ENCODE measurements around the gene EPS15. TPM values are rescaled to one million over a fixed set of nuclear protein-coding genes. Genes with fewer than 3 reads are reported as not detected.

The EPS15 gene
- total RNA-seq, 1 experiment from 2014 or later = 31.7 TPM

- DNase-seq (ENCODE audit: low read depth in 1 of 2, low spot score in 2 of 2) = no peak
- Histone ChIP-seq H3K27ac (no peak overlapping the region), H3K36me3 (no peaks in the 10 kb centered on the region), H3K4me3 (no peak overlapping the region), H3K4me1 (replicated peaks) (peaks cover 6% of the 10 kb centered on the region; the same call in 1 of the 2 replicates), H3K9me3 (replicated peaks) (no peaks in the 10 kb centered on the region), H3K27me3 (replicated peaks) (peaks cover 32% of the 10 kb centered on the region)
These were observed 174.3 kb downstream of the EPS15 start for GRCh38 chr1:51344602-51345299.

DNA sequence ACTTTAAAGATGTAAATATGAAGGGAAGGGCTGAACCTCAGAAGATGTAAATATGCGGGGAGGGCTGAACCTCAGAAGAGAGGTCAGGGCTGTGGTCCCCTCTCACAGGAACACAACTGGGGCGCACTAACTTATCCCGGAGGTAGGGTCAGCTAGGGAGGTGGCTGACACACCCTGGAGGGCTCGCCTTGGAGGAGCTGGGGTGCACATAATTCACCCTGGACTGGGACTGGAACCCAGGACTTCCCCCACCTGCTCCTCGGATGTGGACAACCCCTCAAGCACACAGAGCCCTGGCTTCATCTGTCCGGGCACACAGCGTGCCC is 174.8 kb downstream of the EPS15 start:
- Histone ChIP-seq H3K9me3 (replicated peaks) (no peaks in the 10 kb centered on the region), H3K4me1 (replicated peaks) (peaks cover 6% of the 10 kb centered on the region; the same call in 1 of the 2 replicates), H3K36me3 (no peaks in the 10 kb centered on the region), H3K27ac (no peak overlapping the region), H3K27me3 (replicated peaks) (peaks cover 32% of the 10 kb centered on the region), H3K4me3 (no peak overlapping the region)
- no peak for DNase-seq (ENCODE audit: low read depth in 1 of 2, low spot score in 2 of 2)

DNA sequence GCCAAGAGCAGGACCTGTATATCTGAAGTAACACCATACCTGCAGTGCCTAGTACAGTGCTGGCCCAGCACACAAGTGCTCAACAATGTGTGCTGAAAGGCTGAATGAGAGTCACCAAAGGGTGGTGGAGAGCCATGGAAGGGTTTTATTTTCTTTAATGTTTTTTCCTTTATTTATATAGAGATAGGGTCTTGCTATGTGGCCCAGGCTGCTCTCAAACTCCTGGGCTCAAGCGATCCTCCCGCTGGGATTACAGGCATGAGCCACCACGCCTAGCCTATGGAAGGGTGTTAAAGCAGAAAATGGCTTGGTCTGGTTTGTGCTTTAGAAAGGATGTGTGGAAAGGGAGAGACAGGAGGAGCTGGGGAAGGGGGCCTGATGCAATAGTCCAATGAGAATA is 175.4 kb downstream of the EPS15 start:
- DNase-seq (ENCODE audit: low read depth in 1 of 2, low spot score in 2 of 2) = no peak
- peaks cover 6% of the 10 kb centered on the region; the same call in 1 of the 2 replicates for H3K4me1 ChIP-seq (replicated peaks)
- H3K36me3 ChIP-seq = no peaks in the 10 kb centered on the region
- no peaks in the 10 kb centered on the region for H3K9me3 ChIP-seq (replicated peaks)
- no peak overlapping the region for H3K4me3 ChIP-seq
- no peak overlapping the region for H3K27ac ChIP-seq
- H3K27me3 ChIP-seq (replicated peaks) = peaks cover 32% of the 10 kb centered on the region

- H3K27ac ChIP-seq = no peak overlapping the region
- H3K4me1 ChIP-seq (replicated peaks) = peaks cover 6% of the 10 kb centered on the region; the same call in 1 of the 2 replicates
- peaks cover 32% of the 10 kb centered on the region for H3K27me3 ChIP-seq (replicated peaks)
- H3K36me3 ChIP-seq = no peaks in the 10 kb centered on the region
- no peaks in the 10 kb centered on the region for H3K9me3 ChIP-seq (replicated peaks)
- no peak overlapping the region for H3K4me3 ChIP-seq
- DNase-seq (ENCODE audit: low read depth in 1 of 2, low spot score in 2 of 2) = no peak
These were observed 176.4 kb downstream of the EPS15 start for GRCh38 chr1:51342591-51343206.

- Histone ChIP-seq H3K27ac (no peak overlapping the region), H3K4me3 (no peak overlapping the region), H3K36me3 (no peaks in the 10 kb centered on the region), H3K27me3 (replicated peaks) (peaks cover 25% of the 10 kb centered on the region), H3K4me1 (replicated peaks) (peaks cover 6% of the 10 kb centered on the region; the same call in 1 of the 2 replicates), H3K9me3 (replicated peaks) (no peaks in the 10 kb centered on the region)
- DNase-seq (ENCODE audit: low read depth in 1 of 2, low spot score in 2 of 2) = no peak
These were observed 177.1 kb downstream of the EPS15 start for GRCh38 chr1:51341876-51342496.

- H3K4me1 ChIP-seq (replicated peaks) = peaks cover 6% of the 10 kb centered on the region; the same call in 1 of the 2 replicates
These were observed 178.7 kb downstream of the EPS15 start for GRCh38 chr1:51340380-51340779.

GRCh38 chr1:51336711-51337110 is 182.4 kb downstream of the EPS15 start:
- Histone ChIP-seq H3K27me3 (replicated peaks) (no peaks in the 10 kb centered on the region), H3K4me1 (replicated peaks) (peaks cover 2% of the 10 kb centered on the region), H3K27ac (no peak overlapping the region), H3K36me3 (no peaks in the 10 kb centered on the region), H3K4me3 (no peak overlapping the region), H3K9me3 (replicated peaks) (no peaks in the 10 kb centered on the region)
- DNase-seq (ENCODE audit: low read depth in 1 of 2, low spot score in 2 of 2) = no peak

More at GRCh38 chr1:51340380-51340779, 178.7 kb downstream of the EPS15 start:
- Histone ChIP-seq H3K9me3 (replicated peaks) (no peaks in the 10 kb centered on the region), H3K27me3 (replicated peaks) (peaks cover 18% of the 10 kb centered on the region), H3K27ac (no peak overlapping the region), H3K36me3 (no peaks in the 10 kb centered on the region), H3K4me3 (no peak overlapping the region)
- no peak for DNase-seq (ENCODE audit: low read depth in 1 of 2, low spot score in 2 of 2)

DNA sequence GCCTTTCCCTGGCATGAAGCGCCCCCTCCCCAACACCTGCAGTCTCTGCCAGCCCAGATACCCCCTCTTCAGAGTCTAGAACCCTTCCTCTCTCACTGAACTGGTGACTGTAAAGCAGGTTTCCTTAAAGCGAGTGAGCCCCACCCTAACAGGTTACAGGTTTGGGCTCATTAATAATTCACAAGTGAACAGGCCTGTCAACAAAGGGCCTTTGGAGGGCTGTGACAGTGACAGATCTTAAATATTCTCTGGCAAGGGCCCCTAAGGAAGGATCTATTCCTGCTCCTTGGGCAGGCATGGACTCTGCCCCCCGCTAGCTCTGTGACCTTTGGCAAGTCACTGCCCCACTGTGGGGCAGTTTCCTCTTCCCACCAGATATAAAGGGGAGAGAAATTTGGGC is 183.1 kb downstream of the EPS15 start:
- H3K27ac ChIP-seq = no peak overlapping the region
- no peaks in the 10 kb centered on the region for H3K36me3 ChIP-seq
- no peak for DNase-seq (ENCODE audit: low read depth in 1 of 2, low spot score in 2 of 2)
- H3K4me1 ChIP-seq (replicated peaks) = peaks cover 9% of the 10 kb centered on the region
- no peak overlapping the region for H3K4me3 ChIP-seq
- H3K27me3 ChIP-seq (replicated peaks) = no peaks in the 10 kb centered on the region
- H3K9me3 ChIP-seq (replicated peaks) = no peaks in the 10 kb centered on the region

DNA sequence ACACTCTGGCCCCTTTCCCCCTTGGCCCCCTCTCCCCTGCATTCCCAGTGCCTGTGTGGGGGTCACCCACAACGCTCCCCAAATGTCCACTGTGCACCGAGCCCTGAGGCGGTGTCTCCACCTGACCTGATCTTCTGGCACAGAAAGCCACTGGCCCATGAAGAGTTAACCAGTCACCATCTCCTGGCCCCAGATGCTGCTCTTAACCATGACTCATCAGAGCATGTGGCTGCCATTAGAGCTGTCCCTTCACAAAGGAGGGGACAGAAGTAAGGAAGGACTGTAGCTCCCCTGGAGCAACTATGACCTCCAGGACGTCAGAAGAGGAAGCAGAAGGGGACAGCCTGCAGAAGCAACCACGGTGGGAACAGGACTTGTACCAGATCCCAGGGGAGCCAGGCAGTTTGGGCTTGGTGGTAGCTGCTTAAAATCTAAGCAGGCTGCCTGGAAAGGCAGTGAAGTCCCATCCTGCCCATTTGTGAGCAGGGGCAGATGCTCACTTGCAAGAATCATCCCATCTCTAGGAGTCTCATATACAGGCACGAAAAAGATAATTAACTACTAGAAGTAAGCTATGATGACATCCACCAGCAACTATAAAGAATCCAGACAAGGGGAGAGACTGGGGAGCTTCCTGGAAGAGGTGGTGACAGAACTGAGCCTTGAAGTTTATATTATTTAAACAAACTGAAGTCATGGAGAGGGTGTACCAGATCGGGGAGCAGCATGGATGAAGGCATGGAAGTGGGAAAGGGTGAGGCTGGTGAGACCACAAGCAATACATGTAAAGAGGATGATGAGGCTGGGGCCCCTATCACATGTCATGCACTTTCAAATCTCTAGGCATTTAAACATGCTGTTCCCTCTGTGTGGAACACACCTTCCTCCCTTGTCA is 187.6 kb downstream of the EPS15 start:
- peak; percentile 56 to 63 for DNase-seq (ENCODE audit: low read depth in 1 of 2, low spot score in 2 of 2)
- H3K27ac ChIP-seq = no peak overlapping the region
- peaks cover 15% of the 10 kb centered on the region for H3K4me1 ChIP-seq (replicated peaks)
- no peaks in the 10 kb centered on the region for H3K27me3 ChIP-seq (replicated peaks)
- H3K9me3 ChIP-seq (replicated peaks) = no peaks in the 10 kb centered on the region
- no peaks in the 10 kb centered on the region for H3K36me3 ChIP-seq
- H3K4me3 ChIP-seq = no peak overlapping the region

DNA sequence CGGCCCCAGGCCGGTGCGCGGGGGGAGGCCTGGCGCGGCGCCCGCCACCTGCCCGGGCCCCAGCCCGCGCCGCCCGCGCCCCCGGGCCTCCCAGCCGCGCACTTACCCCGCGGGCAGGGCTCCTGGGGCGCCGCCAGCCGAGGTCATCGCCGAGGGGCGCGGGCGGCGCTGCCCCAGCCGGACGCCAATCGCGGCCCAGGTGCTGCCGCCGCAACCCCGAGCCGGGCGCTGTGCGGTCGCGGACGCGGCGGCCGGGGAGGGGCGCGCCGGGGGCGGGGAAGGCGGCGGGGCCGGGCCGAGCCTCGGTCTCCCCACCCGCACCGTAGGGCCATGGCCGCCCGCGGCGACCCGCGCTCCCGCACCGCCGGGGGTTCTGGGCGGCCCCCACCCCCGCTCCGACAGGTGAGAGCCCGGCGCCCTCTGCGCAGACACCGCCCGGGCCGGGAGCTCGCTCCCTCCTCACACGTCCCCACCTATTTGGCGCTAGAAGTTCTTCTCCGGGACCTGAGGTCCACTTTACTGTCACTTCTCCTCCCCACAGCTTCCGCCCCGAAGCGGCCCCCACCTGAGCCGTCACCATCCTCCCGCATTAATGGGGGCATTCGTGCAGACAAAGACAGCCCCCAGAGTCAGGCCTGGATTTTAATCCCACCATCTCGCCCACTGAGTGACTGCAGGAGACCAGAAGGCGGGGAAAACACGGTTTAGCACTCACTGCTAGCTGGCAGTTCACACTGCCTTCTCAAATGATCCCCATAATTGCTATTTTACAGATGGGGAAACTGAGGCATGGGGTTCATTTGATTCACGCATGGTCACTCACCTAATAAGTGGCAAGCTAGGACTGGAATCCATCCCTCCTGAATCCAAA is 188.5 kb downstream of the EPS15 start, which contains the start of gene TTC39A:
Gene TTC39A (minus strand): TSS at position 232 of the 871 bp plus-strand sequence. CDS start 85 bp downstream, at position 147.
- Histone ChIP-seq H3K4me3 (peak within 1 kb of the TSS; percentile 29), H3K9me3 (replicated peaks) (no peaks in the 10 kb centered on the region), H3K27me3 (replicated peaks) (no peaks in the 10 kb centered on the region), H3K27ac (no peak within 1 kb of the TSS), H3K36me3 (no peaks in the 10 kb centered on the region), H3K4me1 (replicated peaks) (peaks cover 15% of the 10 kb centered on the region)
- no peak for DNase-seq (ENCODE audit: low read depth in 1 of 2, low spot score in 2 of 2)

DNA sequence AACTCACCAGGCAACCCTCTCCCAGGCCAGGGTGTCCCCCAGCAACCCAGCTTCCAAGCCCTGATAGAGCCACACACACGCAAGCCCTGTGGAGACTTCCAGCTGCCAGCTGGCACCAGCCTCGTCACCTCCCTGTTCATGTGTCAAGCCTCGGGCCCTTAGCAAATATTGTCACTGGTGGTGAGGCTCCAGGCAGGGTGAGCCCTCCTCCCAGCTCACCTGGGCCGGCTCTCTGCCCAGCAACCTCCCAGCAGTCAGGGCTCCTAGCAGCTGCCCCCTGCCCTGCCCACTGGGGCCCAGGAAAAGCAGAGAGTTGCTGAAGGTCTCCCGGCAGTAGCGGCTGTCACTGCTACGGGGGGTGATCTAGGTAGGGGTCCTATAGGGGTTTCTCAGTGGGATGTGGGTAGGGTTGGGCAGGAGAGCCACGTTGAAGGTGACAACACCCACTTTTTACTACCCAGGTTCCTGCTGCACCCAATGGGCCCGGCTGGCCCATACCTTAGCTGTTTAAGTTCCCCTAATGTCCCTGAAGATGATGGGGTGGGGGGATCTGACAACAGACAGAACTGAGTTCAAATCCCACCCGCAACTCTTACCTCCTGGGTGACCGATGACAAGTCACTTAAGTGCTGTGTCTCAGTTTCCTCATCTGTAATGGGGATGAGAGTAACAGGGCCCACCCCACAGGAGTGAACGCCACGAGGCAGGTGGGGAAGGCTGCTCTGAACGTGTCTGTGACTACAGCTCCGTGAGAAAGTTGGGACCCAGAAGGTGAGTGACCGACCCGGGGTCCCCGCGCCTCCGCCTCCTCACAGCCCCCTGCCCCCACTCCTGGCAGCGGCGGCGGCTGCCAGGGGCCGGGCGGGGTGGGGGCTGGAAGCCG is 189.4 kb downstream of the EPS15 start:
- no peaks in the 10 kb centered on the region for H3K36me3 ChIP-seq
- no peak overlapping the region for H3K4me3 ChIP-seq
- no peaks in the 10 kb centered on the region for H3K9me3 ChIP-seq (replicated peaks)
- no peaks in the 10 kb centered on the region for H3K27me3 ChIP-seq (replicated peaks)
- H3K27ac ChIP-seq = no peak overlapping the region
- peaks cover 15% of the 10 kb centered on the region for H3K4me1 ChIP-seq (replicated peaks)
- DNase-seq (ENCODE audit: low read depth in 1 of 2, low spot score in 2 of 2) = no peak

DNA sequence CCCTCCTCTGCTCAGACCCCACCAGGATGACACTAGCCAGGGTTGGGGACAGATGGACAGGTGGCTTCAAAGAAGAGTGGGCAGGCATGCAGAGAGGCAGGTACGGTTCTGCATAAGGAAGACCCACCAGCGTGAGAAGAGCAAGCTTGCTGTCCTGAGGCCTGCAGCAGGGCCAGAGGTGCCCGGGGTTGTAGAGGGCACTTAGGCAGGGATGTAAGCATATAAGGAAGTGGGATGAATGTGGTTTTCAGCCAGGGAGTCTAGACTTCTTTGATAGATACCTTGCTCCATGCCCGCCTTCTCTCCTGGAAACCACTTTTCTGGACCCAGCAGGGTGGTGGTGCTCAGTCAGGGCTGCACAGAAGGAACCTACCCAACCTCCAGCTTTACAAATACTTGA is 190.1 kb downstream of the EPS15 start:
- Histone ChIP-seq H3K27ac (no peak overlapping the region), H3K36me3 (no peaks in the 10 kb centered on the region), H3K4me1 (replicated peaks) (peaks cover 15% of the 10 kb centered on the region), H3K27me3 (replicated peaks) (no peaks in the 10 kb centered on the region), H3K4me3 (no peak overlapping the region), H3K9me3 (replicated peaks) (no peaks in the 10 kb centered on the region)
- no peak for DNase-seq (ENCODE audit: low read depth in 1 of 2, low spot score in 2 of 2)

Measured in SJSA1 (cell line).